Fibroblast of the aortic adventitia (primary cell): ENCODE results near the gene PCDH9. TPM values are rescaled to one million over a fixed set of nuclear protein-coding genes. Genes with fewer than 3 reads are reported as not detected.

Source experiments
- DNase-seq: peaks from one replicate; pipeline ENCODE4 v3.0.0-alpha.2; 2010; ENCODE audit warnings: low read depth
- H3K4me3 ChIP-seq: 2 replicates; pipeline ENCODE4 v1.5.1; 2011; ENCODE audit warnings: low read depth, mild to moderate bottlenecking, control low read depth, low read length, moderate library complexity
- CTCF ChIP-seq: IDR thresholded peaks from 2 replicates; pipeline ENCODE4 v1.5.1; 2011; ENCODE audit warnings: mild to moderate bottlenecking, low read length, control low read depth, inconsistent platforms; ENCODE audit not compliant: insufficient read depth
- total RNA-seq: library from RNA; depleted of rRNA; stranded (reverse); fragments of >200 nt; gene quantifications from 2 replicates; pipeline ENCODE4 v1.2.3, GENCODE V29; 2012; ENCODE audit warnings: low replicate concordance

PCDH9 gene
- total RNA-seq, 1 donor: 19.0 TPM

GRCh38 chr13:67231289-67232000 is 1.3 kb upstream of the PCDH9 start:
- peak overlapping the region; percentile 94 for H3K4me3 ChIP-seq
- no peak for TF ChIP-seq CTCF
- DNase-seq: peak; percentile 67

- DNase-seq: peak; percentile 96
- TF ChIP-seq CTCF: no peak
- H3K4me3 ChIP-seq: peak overlapping the region; percentile 94
Measured at GRCh38 chr13:67230404-67231288, 510 bp upstream of the PCDH9 start.

- no peak for DNase-seq
- peak overlapping the region; percentile 86 for H3K4me3 ChIP-seq
- TF ChIP-seq CTCF: no peak
Measured at GRCh38 chr13:67228916-67229315, 1.2 kb downstream of the PCDH9 start.

GRCh38 chr13:67228031-67228430 is 2.1 kb downstream of the PCDH9 start:
- no peak for DNase-seq
- peak overlapping the region; percentile 86 for H3K4me3 ChIP-seq
- TF ChIP-seq CTCF: no peak

- H3K4me3 ChIP-seq: peak overlapping the region; percentile 86
- no peak for DNase-seq
- TF ChIP-seq CTCF: no peak
Measured at GRCh38 chr13:67227131-67227983, 2.8 kb downstream of the PCDH9 start.

GRCh38 chr13:67226696-67227095 is 3.4 kb downstream of the PCDH9 start:
- TF ChIP-seq CTCF: no peak
- no peak overlapping the region for H3K4me3 ChIP-seq
- DNase-seq: no peak
